ENCODE data around the gene SNX25. TPM values are rescaled to one million over a fixed set of nuclear protein-coding genes. Genes with fewer than 3 reads are reported as not detected.
"Not testable (repeated sequence)": the region's sequence is repeated elsewhere in the genome, so short reads cannot be mapped to it uniquely, and the experiment has no call there.

The SNX25 gene
- 8.3 and 8.8 TPM in 2 replicates for total RNA-seq (2014; rRNA removed; shearing (Covaris generic))

GRCh38 chr4:185209031-185209851 is at the start of gene SNX25:
SNX25 (plus strand) TSS chr4:185209598; CDS start chr4:185209827, 229 bp downstream.
- peak; percentile 47 for DNase-seq (ENCODE audit: low spot score)

- peak; percentile 78 for DNase-seq (ENCODE audit: low spot score)
Measured at GRCh38 chr4:185165605-185166063, 43.8 kb upstream of the SNX25 start.

GRCh38 chr4:185167234-185167633 is 42.2 kb upstream of the SNX25 start:
- no peak for DNase-seq (ENCODE audit: low spot score)

DNA sequence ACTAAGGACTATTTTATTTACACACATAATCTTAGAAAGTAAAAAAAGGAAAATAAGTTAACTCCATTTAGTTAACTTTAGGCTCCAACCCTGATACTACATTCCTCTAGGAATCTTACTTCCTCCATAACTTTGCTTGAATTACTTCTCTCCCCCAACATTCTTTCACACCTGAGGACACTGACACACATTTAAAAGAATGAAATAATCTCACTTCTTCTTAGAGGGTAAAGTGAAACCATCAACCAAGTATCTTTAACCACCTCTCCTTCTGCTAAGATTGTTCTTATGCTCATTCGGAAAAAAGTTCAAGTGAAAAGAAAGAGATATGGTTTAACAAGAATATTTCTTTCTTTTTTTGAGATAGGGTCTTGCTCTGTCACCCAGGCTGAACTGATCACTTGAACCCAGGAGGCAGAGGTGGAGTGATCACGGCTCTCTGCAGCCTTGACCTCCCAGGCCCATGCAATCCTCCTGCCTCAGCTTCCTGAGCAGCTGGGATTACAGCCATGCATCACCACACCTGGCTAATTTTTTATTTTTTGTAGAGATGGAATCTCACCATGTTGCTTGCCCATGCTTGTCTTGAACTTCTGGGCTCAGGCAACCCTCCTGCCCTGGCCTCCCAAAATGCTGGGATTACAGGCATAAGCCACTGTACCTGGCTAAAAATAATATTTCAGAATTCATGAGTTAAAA is 37.9 kb upstream of the SNX25 start:
- no peak for DNase-seq (ENCODE audit: low spot score)

GRCh38 chr4:185179488-185179887 is 29.9 kb upstream of the SNX25 start:
- no peak for DNase-seq (ENCODE audit: low spot score)

DNA sequence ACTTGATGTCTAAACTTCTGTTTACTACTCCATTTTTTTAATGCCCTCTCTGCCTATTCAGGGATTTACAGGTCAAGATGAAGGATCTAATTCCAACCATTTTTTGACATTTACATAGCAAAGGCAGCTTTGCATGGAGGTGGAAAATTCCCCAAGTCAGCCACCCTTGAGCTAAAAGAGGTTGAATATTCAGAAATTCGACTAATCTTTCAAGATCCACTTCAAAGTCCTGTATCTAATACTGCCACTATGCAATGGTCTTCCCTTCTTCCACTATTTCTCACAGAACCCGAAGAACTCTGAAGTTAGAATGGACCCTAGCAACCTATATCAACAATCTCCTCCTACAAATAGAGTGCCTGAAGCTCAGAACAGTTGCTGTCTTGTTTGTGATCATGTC is 27.2 kb upstream of the SNX25 start:
- no peak for DNase-seq (ENCODE audit: low spot score)

- peak; percentile 78 for DNase-seq (ENCODE audit: low spot score)
Measured at GRCh38 chr4:185183622-185184281, 25.6 kb upstream of the SNX25 start.

DNA sequence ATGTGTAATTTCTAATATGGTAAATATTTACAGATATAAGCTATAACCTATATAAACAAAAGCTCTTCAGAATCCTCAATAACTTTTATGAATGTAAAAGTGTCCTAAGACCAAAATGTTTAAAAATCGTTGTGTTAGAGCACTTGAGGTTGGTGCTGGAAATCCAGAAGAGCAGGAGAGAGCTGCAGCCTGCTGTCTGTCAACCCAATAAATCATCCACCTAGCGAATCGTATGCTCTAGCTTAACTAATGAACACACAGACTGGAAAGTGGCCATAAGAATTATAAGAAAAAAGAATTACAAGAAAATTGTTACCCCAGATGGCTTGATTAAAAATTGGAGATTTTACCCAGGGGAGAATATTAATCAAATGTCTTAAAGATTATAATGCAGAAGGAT is 22.6 kb upstream of the SNX25 start:
- DNase-seq (ENCODE audit: low spot score), result no peak

GRCh38 chr4:185189606-185190305 is 19.6 kb upstream of the SNX25 start:
- no peak for DNase-seq (ENCODE audit: low spot score)

- no peak for DNase-seq (ENCODE audit: low spot score)
Measured at GRCh38 chr4:185190306-185190856, 19.0 kb upstream of the SNX25 start.

DNA sequence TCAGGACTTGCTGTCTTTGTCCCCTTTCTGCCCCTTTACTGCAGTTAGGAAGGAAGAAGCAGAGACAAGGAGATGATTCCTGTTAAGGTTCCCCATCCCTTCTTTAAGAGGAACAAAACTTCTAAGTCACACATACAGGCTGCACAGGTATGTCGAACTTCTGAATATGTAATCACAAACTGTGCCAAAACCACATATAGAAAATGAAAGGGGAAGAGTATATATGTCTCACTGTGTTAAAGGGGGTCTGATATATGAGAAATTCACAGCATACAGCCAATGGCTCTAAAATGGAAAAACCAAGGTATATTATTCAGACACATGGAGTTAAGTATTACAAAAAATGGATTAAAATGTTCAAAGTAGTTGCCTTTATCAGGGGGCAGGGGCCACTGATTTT is 17.3 kb upstream of the SNX25 start:
- no peak for DNase-seq (ENCODE audit: low spot score)

- no peak for DNase-seq (ENCODE audit: low spot score)
Measured at GRCh38 chr4:185194924-185195888, 14.2 kb upstream of the SNX25 start.

- no peak for DNase-seq (ENCODE audit: low spot score)
Measured at GRCh38 chr4:185196437-185196836, 13.0 kb upstream of the SNX25 start.

DNA sequence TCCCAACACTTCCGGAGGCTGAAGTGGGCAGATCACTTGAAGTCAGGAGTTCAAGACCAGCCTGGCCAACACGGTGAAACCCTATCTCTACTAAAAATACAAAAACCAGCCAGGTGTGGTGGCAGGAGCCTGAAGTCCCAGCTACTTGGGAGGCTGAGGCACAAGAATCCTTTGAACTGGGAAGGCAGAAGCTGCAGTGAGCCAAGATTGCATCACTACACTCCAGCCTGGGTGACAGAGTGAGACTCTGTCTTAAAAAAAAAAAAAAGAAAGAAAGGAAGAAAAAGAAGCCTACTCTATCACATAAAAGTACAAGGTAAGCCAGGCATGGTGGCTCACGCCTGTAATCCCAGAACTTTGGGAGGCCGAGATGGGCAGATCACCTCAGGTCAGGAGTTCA is 11.2 kb upstream of the SNX25 start:
- DNase-seq (ENCODE audit: low spot score), result not testable (repeated sequence)

DNA sequence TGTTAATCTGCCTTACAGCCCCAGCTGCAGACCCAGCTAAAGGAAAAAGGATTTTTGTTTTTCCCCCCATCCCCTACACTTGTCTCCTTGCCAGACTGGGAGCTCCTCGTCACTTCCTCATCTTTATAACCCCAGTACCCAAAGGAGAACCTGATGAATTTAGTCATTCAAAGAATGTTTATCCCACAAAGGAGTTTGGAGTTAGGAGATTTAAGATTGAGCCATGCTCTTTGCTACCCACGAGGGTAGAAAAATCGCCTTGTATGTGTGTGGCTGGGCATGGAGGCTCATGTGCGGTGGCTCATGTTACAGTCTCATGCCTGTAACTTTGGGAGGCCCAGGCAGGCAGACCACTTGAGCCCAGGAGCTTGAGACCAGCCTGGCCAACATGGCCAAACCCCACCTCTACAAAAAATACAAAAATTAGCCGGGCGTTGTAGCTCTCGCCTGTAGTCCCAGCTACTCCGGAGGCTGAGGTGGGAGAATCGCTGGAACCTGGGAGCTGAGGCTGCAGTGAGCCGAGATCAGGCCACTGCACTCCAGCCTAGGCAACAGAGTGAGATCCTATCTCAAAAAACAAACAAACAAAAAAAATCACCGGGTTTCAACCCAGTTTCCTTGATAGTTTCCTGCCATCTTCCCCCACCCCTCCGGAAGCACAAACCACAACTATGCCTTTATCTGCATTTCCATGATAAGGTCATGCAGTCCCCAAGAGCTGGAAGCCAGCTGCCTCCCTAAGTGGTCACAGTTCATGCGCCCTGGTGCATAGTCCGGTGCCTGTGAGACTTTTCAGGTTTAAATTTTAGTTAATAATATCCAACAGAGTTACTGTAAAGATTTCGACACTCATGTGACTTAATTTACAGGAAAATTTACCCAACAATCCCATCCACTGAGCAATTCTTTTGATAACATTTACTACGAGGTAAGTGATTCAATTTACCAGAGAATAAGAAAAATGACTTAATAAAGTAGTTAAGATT is 7.1 kb upstream of the SNX25 start:
- peak; percentile 44 for DNase-seq (ENCODE audit: low spot score)

GRCh38 chr4:185202984-185203485 is 6.4 kb upstream of the SNX25 start:
- no peak for DNase-seq (ENCODE audit: low spot score)

DNA sequence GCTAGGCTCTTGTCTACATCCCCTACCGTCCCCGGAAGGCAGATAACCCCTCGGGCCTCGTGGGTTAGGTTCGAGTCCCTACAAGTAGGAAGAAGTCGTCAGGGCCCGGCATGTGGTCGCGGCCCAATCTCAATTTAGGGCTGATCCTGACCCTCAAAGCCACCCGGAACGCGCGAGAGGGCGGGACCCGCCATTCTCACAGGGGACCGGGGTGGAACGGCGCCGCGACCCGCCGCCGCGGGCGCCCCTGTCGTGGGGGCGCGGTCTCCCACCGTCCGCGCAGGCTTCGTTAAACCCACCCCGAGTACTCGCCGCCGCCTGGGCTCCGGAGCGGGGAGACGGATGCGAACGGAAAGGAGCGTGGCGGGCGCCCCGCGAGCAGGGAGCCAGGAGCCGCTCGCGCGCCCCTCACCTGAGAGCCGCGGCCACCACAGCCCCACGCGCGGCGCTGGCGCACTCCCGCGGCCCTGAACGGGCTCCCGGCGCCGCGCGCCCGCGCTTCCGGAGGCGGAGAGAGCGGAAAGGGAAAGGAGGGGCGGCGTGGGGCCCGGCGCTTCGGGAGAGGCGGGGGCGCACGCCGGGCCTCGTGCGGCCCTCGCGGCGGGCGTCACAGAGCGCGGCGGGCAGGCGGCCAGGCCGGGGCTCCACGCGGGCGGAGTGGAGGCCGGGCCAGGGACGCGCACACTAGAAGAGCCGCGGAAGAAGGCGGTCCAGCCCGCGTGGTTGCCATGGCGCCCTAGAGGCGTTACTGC is 5.7 kb upstream of the SNX25 start, which contains the start of gene CFAP97:
CFAP97 (minus strand) TSS at position 515 of the 752 bp plus-strand sequence. CDS start 12,804 bp downstream, outside the sequence.
- peak; percentile 76 for DNase-seq (ENCODE audit: low spot score)
